SK-N-SH (cell line): ENCODE data around the gene CMYA5. TPM values are rescaled to one million over a fixed set of nuclear protein-coding genes. Genes with fewer than 3 reads are reported as not detected.

Experiments
- CTCF ChIA-PET: fragments of 300-600, 350-600 bp; formaldehyde crosslinking; extraction: SDS; loops from one replicate; lab custom pipeline; 2021; lab: Yijun Ruan, JAX
- POLR2A ChIA-PET: fragments of 350-600 bp; sonication (Branson Sonifier 250); formaldehyde crosslinking; extraction: SDS; loops from one replicate; lab custom pipeline; 2020; ENCODE audit warnings: antibody characterized with exemption, inconsistent platforms; lab: Yijun Ruan, JAX
- DNase-seq: peaks from one replicate; pipeline ENCODE4 v3.0.0; 2012
- H2AFZ ChIP-seq: fragments of 200-600 bp; sonication (generic); 2 replicates; pipeline ENCODE4 v1.8.1; 2016; ENCODE audit warnings: antibody characterized with exemption, mild to moderate bottlenecking, low read depth
- H3F3A ChIP-seq: fragments of 200-600 bp; sonication (generic); replicated peaks from 2 replicates; pipeline ENCODE3; 2016; ENCODE audit warnings: antibody characterized with exemption, mild to moderate bottlenecking; ENCODE audit not compliant: insufficient read depth
- H3K27ac ChIP-seq, 2 experiments: fragments of 200-500 bp in 1 of 2; fragments of 200-600 bp in 1 of 2; sonication (Bioruptor generic) in 1 of 2; sonication (generic), shearing (Covaris generic) in 1 of 2; 2 replicates each; pipeline versions ENCODE4 v1.5.1 to v1.6.1; 2014 to 2016; ENCODE audit warnings: low read depth in 2 of 2, inconsistent platforms in 1 of 2, low read length in 1 of 2, mild to moderate bottlenecking in 1 of 2, mixed read lengths in 1 of 2
- H3K27me3 ChIP-seq: fragments of 200-600 bp; sonication (generic), shearing (Covaris generic); 2 replicates; pipeline ENCODE4 v1.6.1; 2016; ENCODE audit warnings: mixed run types; ENCODE audit not compliant: insufficient read depth
- H3K36me3 ChIP-seq, 2 experiments: fragments of 200-500 bp in 1 of 2; fragments of 200-600 bp in 1 of 2; sonication (Bioruptor generic) in 1 of 2; sonication (generic) in 1 of 2; replicated peaks in 1 of 2; 2 replicates each; pipeline versions ENCODE3 to v1.5.1; 2014 to 2016; ENCODE audit warnings: low read length in 1 of 2, mild to moderate bottlenecking in 1 of 2; ENCODE audit not compliant: insufficient read depth in 2 of 2, control insufficient read depth in 1 of 2
- H3K4me1 ChIP-seq, 2 experiments: fragments of 200-500 bp in 1 of 2; fragments of 200-600 bp in 1 of 2; sonication (Bioruptor generic) in 1 of 2; sonication (generic), shearing (Covaris generic) in 1 of 2; 2 replicates each; pipeline versions ENCODE4 v1.5.1 to v1.6.1; 2014 to 2016; ENCODE audit warnings: low read depth in 1 of 2, low read length in 1 of 2, mixed run types in 1 of 2; ENCODE audit not compliant: insufficient read depth in 2 of 2, control insufficient read depth in 1 of 2
- H3K4me2 ChIP-seq: fragments of 200-600 bp; sonication (generic), shearing (Covaris generic); 2 replicates; pipeline ENCODE4 v1.6.1; 2017; ENCODE audit warnings: mixed run types
- H3K4me3 ChIP-seq, 2 experiments: fragments of 200-500 bp in 1 of 2; fragments of 200-600 bp in 1 of 2; sonication (Bioruptor generic) in 1 of 2; sonication (generic), shearing (Covaris generic) in 1 of 2; 2 replicates each; pipeline versions ENCODE4 v1.5.1 to v1.8.1; 2014 to 2016; ENCODE audit warnings: low read depth in 2 of 2, inconsistent platforms in 1 of 2, low read length in 1 of 2, mild to moderate bottlenecking in 1 of 2, mixed read lengths in 1 of 2, moderate library complexity in 1 of 2
- H3K79me2 ChIP-seq: fragments of 200-600 bp; sonication (generic); 2 replicates; pipeline ENCODE4 v1.8.1; 2017; ENCODE audit warnings: mild to moderate bottlenecking; ENCODE audit not compliant: insufficient read depth
- H3K9ac ChIP-seq: fragments of 200-600 bp; sonication (generic); 2 replicates; pipeline ENCODE4 v1.6.1; 2017; ENCODE audit warnings: mixed run types
- H3K9me2 ChIP-seq: fragments of 200-600 bp; sonication (generic); 2 replicates; pipeline ENCODE4 v1.6.1; 2017; ENCODE audit warnings: mixed run types
- H3K9me3 ChIP-seq: fragments of 200-600 bp; sonication (generic); 2 replicates; pipeline ENCODE4 v1.6.1; 2017; ENCODE audit warnings: mixed run types, mild to moderate bottlenecking, moderate library complexity
- H4K20me1 ChIP-seq: fragments of 200-600 bp; sonication (generic); 2 replicates; pipeline ENCODE4 v1.6.1; 2017; ENCODE audit warnings: mild to moderate bottlenecking, mixed run types; ENCODE audit not compliant: insufficient read depth
- CHD2 ChIP-seq: fragments of 150-350 bp; IDR thresholded peaks from 2 replicates; pipeline ENCODE4 v1.6.1; 2018; ENCODE audit warnings: low read length; ENCODE audit not compliant: partially characterized antibody
- CTCF ChIP-seq: fragments of 200-600 bp; sonication (generic); IDR thresholded peaks from 2 replicates; pipeline ENCODE4 v1.6.1; 2017; ENCODE audit warnings: antibody characterized with exemption, mild to moderate bottlenecking, moderate library complexity
- ELF1 ChIP-seq: IDR thresholded peaks from 2 replicates; pipeline ENCODE4 v1.4.0; 2012
- FOSL2 ChIP-seq: IDR thresholded peaks from 2 replicates; pipeline ENCODE4 v1.4.0; 2012; ENCODE audit warnings: low read depth, mild to moderate bottlenecking, moderate library complexity, borderline replicate concordance
- FOXJ3 ChIP-seq: sonication (generic); formaldehyde crosslinking; IDR thresholded peaks from 2 replicates; pipeline ENCODE4 v1.5.1; 2020; ENCODE audit warnings: mild to moderate bottlenecking, missing genetic modification reagents
- GABPA ChIP-seq: IDR thresholded peaks from 2 replicates; pipeline ENCODE4 v1.4.0; 2012; ENCODE audit warnings: low read depth, mild to moderate bottlenecking
- GATA2 ChIP-seq: sonication (generic); formaldehyde crosslinking; IDR thresholded peaks from 2 replicates; pipeline ENCODE4 v1.5.0; 2020; ENCODE audit warnings: mild to moderate bottlenecking, missing genetic modification reagents
- JUND ChIP-seq: IDR thresholded peaks from 2 replicates; pipeline ENCODE4 v1.4.0; 2012
- NFIC ChIP-seq: IDR thresholded peaks from 2 replicates; pipeline ENCODE4 v1.4.0; 2012; ENCODE audit warnings: borderline replicate concordance
- NRF1 ChIP-seq: IDR thresholded peaks from 2 replicates; pipeline ENCODE4 v1.6.1; 2012; ENCODE audit warnings: low read depth, mild to moderate bottlenecking, low read length
- RCOR1 ChIP-seq: fragments of 150-350 bp; IDR thresholded peaks from 2 replicates; pipeline ENCODE4 v1.6.1; 2017; ENCODE audit warnings: antibody characterized with exemption, low read length
- REST ChIP-seq: IDR thresholded peaks from 2 replicates; pipeline ENCODE4 v1.6.1; 2012; ENCODE audit warnings: mild to moderate bottlenecking, low read depth, low read length, moderate library complexity
- RFX5 ChIP-seq: IDR thresholded peaks from 2 replicates; pipeline ENCODE4 v1.6.1; 2012; ENCODE audit warnings: mild to moderate bottlenecking, improper control_type of control experiment, low read length
- SIN3A ChIP-seq: IDR thresholded peaks from 2 replicates; pipeline ENCODE4 v1.6.1; 2012; ENCODE audit warnings: low read depth, mild to moderate bottlenecking, low read length, moderate library complexity, borderline replicate concordance
- TCF12 ChIP-seq: IDR thresholded peaks from 2 replicates; pipeline ENCODE4 v1.4.0; 2012
- TEAD4 ChIP-seq: IDR thresholded peaks from 2 replicates; pipeline ENCODE4 v1.4.0; 2012; ENCODE audit warnings: mild to moderate bottlenecking, borderline replicate concordance; ENCODE audit not compliant: insufficient read depth
- USF1 ChIP-seq: IDR thresholded peaks from 2 replicates; pipeline ENCODE4 v1.4.0; 2012; ENCODE audit warnings: low read depth, borderline replicate concordance
- USF2 ChIP-seq: fragments of 150-350 bp; IDR thresholded peaks from 2 replicates; pipeline ENCODE4 v1.6.1; 2017; ENCODE audit warnings: antibody characterized with exemption, low read length, low read depth, borderline replicate concordance
- ZBTB33 ChIP-seq: IDR thresholded peaks from 2 replicates; pipeline ENCODE4 v1.4.0; 2012; ENCODE audit warnings: low read depth, borderline replicate concordance
- WGBS: methylation state at CpG from one replicate; pipeline ENCODE4 v1.1.6; 2017; ENCODE audit warnings: low lambda C conversion rate; 5-methylcytosine and 5-hydroxymethylcytosine counted together
- polyA plus RNA-seq, 3 experiments: library from polyadenylated mRNA; depleted of rRNA; stranded (reverse); fragments of >200 nt; gene quantifications; 2 replicates each; pipeline ENCODE4 v1.2.3, GENCODE V29; 2012

CMYA5 gene
- polyA plus RNA-seq, 1 of the 3 experiments (the other 2 are of a cell fraction) = 0.12 TPM

- no peak overlapping the region for H3K4me2 ChIP-seq
- H3K36me3 ChIP-seq = peaks cover 9 to 10% of the 10 kb centered on the region in 2 experiments
- H3K27me3 ChIP-seq = no peaks in the 10 kb centered on the region
- H3K27ac ChIP-seq = no peak overlapping the region
- peaks cover 6% of the 10 kb centered on the region for H3F3A ChIP-seq
- WGBS = 100% methylated on average over 1 of the region's 1 CpG
- no peak for DNase-seq
- H4K20me1 ChIP-seq = no peaks in the 10 kb centered on the region
- no peak overlapping the region for H2AFZ ChIP-seq
- H3K4me1 ChIP-seq = no peaks in the 10 kb centered on the region
- no peaks in the 10 kb centered on the region for H3K9me2 ChIP-seq
- H3K9me3 ChIP-seq = no peaks in the 10 kb centered on the region
- POLR2A ChIA-PET = no interaction called here
- no peak overlapping the region for H3K4me3 ChIP-seq
- CTCF ChIA-PET = interaction anchor here (1.0 to 4.1 kb wide), 5 partner anchors 11 to 167 kb away, joined by 3 to 13 read pairs (median 5); no protein-coding TSS in a partner anchor
- no peak overlapping the region for H3K9ac ChIP-seq
- H3K79me2 ChIP-seq = no peaks in the 10 kb centered on the region
- TF ChIP-seq RCOR1 (no peak), TEAD4 (no peak), USF2 (no peak), NRF1 (no peak), FOXJ3 (CRISPR knock-in tag) (no peak), USF1 (no peak), NFIC (no peak), CHD2 (no peak), JUND (no peak), TCF12 (no peak), REST (no peak), ELF1 (no peak), GABPA (no peak), FOSL2 (no peak), CTCF (no peak), SIN3A (no peak), RFX5 (no peak), GATA2 (CRISPR knock-in tag) (no peak), ZBTB33 (no peak)
Observed at GRCh38 chr5:79692596-79692995, 3.0 kb downstream of the CMYA5 start.
